Measurements from ENCODE around the gene SLC46A1.

Gene SLC46A1

DNA sequence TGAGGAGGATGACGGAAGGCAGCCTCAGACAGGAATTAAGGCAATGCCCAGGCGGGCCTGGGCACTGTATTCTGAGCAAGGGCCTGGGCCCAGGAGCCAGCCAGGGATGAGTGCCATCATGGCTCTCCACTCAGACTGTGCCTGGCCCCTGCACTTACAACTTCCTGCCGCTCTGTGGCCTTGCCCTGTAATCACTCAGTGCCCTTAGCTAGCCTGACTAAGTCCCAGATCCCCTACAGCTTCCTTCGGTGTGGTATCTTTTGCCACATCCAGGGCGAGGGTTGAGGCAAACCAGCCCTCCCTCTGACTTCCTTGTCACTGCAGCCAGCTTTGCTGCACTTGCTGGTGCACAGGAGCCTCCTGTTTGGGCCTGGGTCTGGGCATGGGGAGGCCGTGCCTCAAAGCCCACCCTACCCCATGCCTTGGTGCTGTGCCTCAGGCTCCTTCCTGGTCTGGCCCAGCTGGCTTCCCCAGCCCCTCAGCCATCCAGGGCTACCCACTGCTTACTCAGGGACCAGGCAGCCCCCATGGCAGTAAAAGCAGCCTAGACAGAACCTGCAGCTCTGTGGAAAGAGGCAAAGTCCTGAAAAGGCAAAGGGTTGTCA lies 9.3 kb downstream of the SLC46A1 start:
- no peak overlapping the region for H3K4me2 ChIP-seq (ENCODE audit: insufficient read depth, low read length, poor library complexity, severe bottlenecking)
- H3K23ac ChIP-seq (ENCODE audit: low read depth, low read length, poor library complexity) = no peak overlapping the region
- no peaks in the 10 kb centered on the region for H3K27me3 ChIP-seq (ENCODE audit: control insufficient read depth in 3 of 3, insufficient read depth in 3 of 3, low read depth in 1 of 3, low read length in 3 of 3)
- no peak overlapping the region for H2BK15ac ChIP-seq (ENCODE audit: low read length)
- no peak overlapping the region for H2BK5ac ChIP-seq (ENCODE audit: low read length)
- peaks cover 7 to 76% of the 10 kb centered on the region in 2 donors for H3K36me3 ChIP-seq (replicated peaks in 1 of 2; ENCODE audit: control insufficient read depth in 2 of 2, insufficient read depth in 2 of 2, low read length in 2 of 2)
- no peak overlapping the region for H2AK5ac ChIP-seq (ENCODE audit: low read depth, low read length)
- peaks cover 1 to 7% of the 10 kb centered on the region in 2 donors for H3K4me1 ChIP-seq (ENCODE audit: control insufficient read depth in 2 of 2, insufficient read depth in 1 of 2, low read depth in 1 of 2, low read length in 2 of 2)
- no peak overlapping the region for H3K4ac ChIP-seq (ENCODE audit: low read length)
- no peaks in the 10 kb centered on the region for H3K9me3 ChIP-seq (replicated peaks in 1 of 2; ENCODE audit: control insufficient read depth in 2 of 2, insufficient read depth in 1 of 2, low read depth in 1 of 2, low read length in 2 of 2)
- no peak overlapping the region for H3K27ac ChIP-seq (replicated peaks; ENCODE audit: low read length)
- no peak overlapping the region for H4K8ac ChIP-seq (ENCODE audit: low read depth, low read length)
- H3K9ac ChIP-seq (ENCODE audit: low read depth, low read length, poor library complexity) = peak overlapping the region; percentile 25
- no CpG with 5 or more reads among the region's 6 CpGs for WGBS, 2 donors (ENCODE audit: extremely low coverage in 2 of 2, insufficient read length in 2 of 2, insufficient replicate concordance in 1 of 2)
- H2BK120ac ChIP-seq (ENCODE audit: low read depth, low read length) = no peak overlapping the region
- no peak overlapping the region for H2AFZ ChIP-seq (ENCODE audit: low read length)
- H4K91ac ChIP-seq (ENCODE audit: low read depth, low read length, poor library complexity) = no peak overlapping the region
- no peaks in the 10 kb centered on the region for H3K79me1 ChIP-seq (ENCODE audit: low read depth, low read length)
- no peak overlapping the region for H3K4me3 ChIP-seq (ENCODE audit: low read length in 2 of 2)
- H2BK12ac ChIP-seq (ENCODE audit: low read length) = no peak overlapping the region
- no peak overlapping the region for H3K14ac ChIP-seq (ENCODE audit: low read length)
- DNase-seq (ENCODE audit: low spot score) = no peak
- H3K18ac ChIP-seq (ENCODE audit: low read length) = no peak overlapping the region

GRCh38 chr17:28395968-28396367 lies 10.0 kb downstream of the SLC46A1 start:
- no peak overlapping the region for H2AK5ac ChIP-seq (ENCODE audit: low read depth, low read length)
- no peaks in the 10 kb centered on the region for H3K27me3 ChIP-seq (ENCODE audit: control insufficient read depth in 3 of 3, insufficient read depth in 3 of 3, low read depth in 1 of 3, low read length in 3 of 3)
- H2BK12ac ChIP-seq (ENCODE audit: low read length) = no peak overlapping the region
- H2BK5ac ChIP-seq (ENCODE audit: low read length) = no peak overlapping the region
- H4K8ac ChIP-seq (ENCODE audit: low read depth, low read length) = peak overlapping the region; percentile 75
- H2BK15ac ChIP-seq (ENCODE audit: low read length) = no peak overlapping the region
- no peak overlapping the region for H3K4me3 ChIP-seq (ENCODE audit: low read length in 2 of 2)
- no peak overlapping the region for H2AFZ ChIP-seq (ENCODE audit: low read length)
- peaks cover 8 to 83% of the 10 kb centered on the region in 2 donors for H3K36me3 ChIP-seq (replicated peaks in 1 of 2; ENCODE audit: control insufficient read depth in 2 of 2, insufficient read depth in 2 of 2, low read length in 2 of 2)
- H3K27ac ChIP-seq (replicated peaks; ENCODE audit: low read length) = no peak overlapping the region
- no CpG with 5 or more reads among the region's 6 CpGs for WGBS, 2 donors (ENCODE audit: extremely low coverage in 2 of 2, insufficient read length in 2 of 2, insufficient replicate concordance in 1 of 2)
- H3K14ac ChIP-seq (ENCODE audit: low read length) = no peak overlapping the region
- H3K79me1 ChIP-seq (ENCODE audit: low read depth, low read length) = no peaks in the 10 kb centered on the region
- no peak overlapping the region for H3K4me2 ChIP-seq (ENCODE audit: insufficient read depth, low read length, poor library complexity, severe bottlenecking)
- H3K4me1 ChIP-seq (ENCODE audit: control insufficient read depth in 2 of 2, insufficient read depth in 1 of 2, low read depth in 1 of 2, low read length in 2 of 2) = peaks cover 1 to 7% of the 10 kb centered on the region in 2 donors
- H3K18ac ChIP-seq (ENCODE audit: low read length) = peak overlapping the region; percentile 19
- H4K91ac ChIP-seq (ENCODE audit: low read depth, low read length, poor library complexity) = no peak overlapping the region
- no peak overlapping the region for H3K4ac ChIP-seq (ENCODE audit: low read length)
- no peak overlapping the region for H3K23ac ChIP-seq (ENCODE audit: low read depth, low read length, poor library complexity)
- H3K9ac ChIP-seq (ENCODE audit: low read depth, low read length, poor library complexity) = peak overlapping the region; percentile 30
- H3K9me3 ChIP-seq (replicated peaks in 1 of 2; ENCODE audit: control insufficient read depth in 2 of 2, insufficient read depth in 1 of 2, low read depth in 1 of 2, low read length in 2 of 2) = no peaks in the 10 kb centered on the region
- no peak overlapping the region for H2BK120ac ChIP-seq (ENCODE audit: low read depth, low read length)
- no peak for DNase-seq (ENCODE audit: low spot score)

GRCh38 chr17:28395426-28395825 lies 10.6 kb downstream of the SLC46A1 start:
- Histone ChIP-seq H4K91ac (ENCODE audit: low read depth, low read length, poor library complexity) (no peak overlapping the region), H3K4me3 (ENCODE audit: low read length in 2 of 2) (no peak overlapping the region), H2AFZ (ENCODE audit: low read length) (no peak overlapping the region), H3K9ac (ENCODE audit: low read depth, low read length, poor library complexity) (no peak overlapping the region), H3K79me1 (ENCODE audit: low read depth, low read length) (no peaks in the 10 kb centered on the region), H4K8ac (ENCODE audit: low read depth, low read length) (no peak overlapping the region), H3K9me3 (replicated peaks in 1 of 2; ENCODE audit: control insufficient read depth in 2 of 2, insufficient read depth in 1 of 2, low read depth in 1 of 2, low read length in 2 of 2) (no peaks in the 10 kb centered on the region), H3K27me3 (ENCODE audit: control insufficient read depth in 3 of 3, insufficient read depth in 3 of 3, low read depth in 1 of 3, low read length in 3 of 3) (no peaks in the 10 kb centered on the region), H2BK5ac (ENCODE audit: low read length) (no peak overlapping the region), H3K36me3 (replicated peaks in 1 of 2; ENCODE audit: control insufficient read depth in 2 of 2, insufficient read depth in 2 of 2, low read length in 2 of 2) (peaks cover 10 to 88% of the 10 kb centered on the region in 2 donors), H2BK12ac (ENCODE audit: low read length) (no peak overlapping the region), H2BK15ac (ENCODE audit: low read length) (no peak overlapping the region), H2BK120ac (ENCODE audit: low read depth, low read length) (no peak overlapping the region), H3K4me2 (ENCODE audit: insufficient read depth, low read length, poor library complexity, severe bottlenecking) (no peak overlapping the region), H3K4me1 (ENCODE audit: control insufficient read depth in 2 of 2, insufficient read depth in 1 of 2, low read depth in 1 of 2, low read length in 2 of 2) (peaks cover 1 to 7% of the 10 kb centered on the region in 2 donors), H3K4ac (ENCODE audit: low read length) (no peak overlapping the region), H3K14ac (ENCODE audit: low read length) (no peak overlapping the region), H3K18ac (ENCODE audit: low read length) (no peak overlapping the region), H2AK5ac (ENCODE audit: low read depth, low read length) (no peak overlapping the region), H3K23ac (ENCODE audit: low read depth, low read length, poor library complexity) (no peak overlapping the region), H3K27ac (replicated peaks; ENCODE audit: low read length) (no peak overlapping the region)
- no peak for DNase-seq (ENCODE audit: low spot score)
- no CpG with 5 or more reads among the region's 2 CpGs for WGBS, 2 donors (ENCODE audit: extremely low coverage in 2 of 2, insufficient read length in 2 of 2, insufficient replicate concordance in 1 of 2)

- Histone ChIP-seq H3K36me3 (replicated peaks in 1 of 2; ENCODE audit: control insufficient read depth in 2 of 2, insufficient read depth in 2 of 2, low read length in 2 of 2) (peaks cover 13 to 89% of the 10 kb centered on the region in 2 donors), H3K9ac (ENCODE audit: low read depth, low read length, poor library complexity) (no peak overlapping the region)
- DNase-seq (ENCODE audit: low spot score) = no peak
Observed at GRCh38 chr17:28394337-28395116, 11.5 kb downstream of the SLC46A1 start.

More at GRCh38 chr17:28394337-28395116, 11.5 kb downstream of the SLC46A1 start:
- no peak overlapping the region for H3K4me2 ChIP-seq (ENCODE audit: insufficient read depth, low read length, poor library complexity, severe bottlenecking)
- no peaks in the 10 kb centered on the region for H3K79me1 ChIP-seq (ENCODE audit: low read depth, low read length)
- H4K8ac ChIP-seq (ENCODE audit: low read depth, low read length) = no peak overlapping the region
- H2AK5ac ChIP-seq (ENCODE audit: low read depth, low read length) = no peak overlapping the region
- no peak overlapping the region for H3K4ac ChIP-seq (ENCODE audit: low read length)
- H2BK5ac ChIP-seq (ENCODE audit: low read length) = no peak overlapping the region
- no peak overlapping the region for H2AFZ ChIP-seq (ENCODE audit: low read length)
- no peak overlapping the region for H2BK12ac ChIP-seq (ENCODE audit: low read length)
- no peak overlapping the region for H4K91ac ChIP-seq (ENCODE audit: low read depth, low read length, poor library complexity)
- H3K14ac ChIP-seq (ENCODE audit: low read length) = no peak overlapping the region
- no peaks in the 10 kb centered on the region for H3K9me3 ChIP-seq (replicated peaks in 1 of 2; ENCODE audit: control insufficient read depth in 2 of 2, insufficient read depth in 1 of 2, low read depth in 1 of 2, low read length in 2 of 2)
- no peak overlapping the region for H2BK120ac ChIP-seq (ENCODE audit: low read depth, low read length)
- H3K18ac ChIP-seq (ENCODE audit: low read length) = no peak overlapping the region
- H3K27ac ChIP-seq (replicated peaks; ENCODE audit: low read length) = no peak overlapping the region
- no peak overlapping the region for H2BK15ac ChIP-seq (ENCODE audit: low read length)
- no peak overlapping the region for H3K23ac ChIP-seq (ENCODE audit: low read depth, low read length, poor library complexity)
- H3K4me3 ChIP-seq (ENCODE audit: low read length in 2 of 2) = no peak overlapping the region
- H3K4me1 ChIP-seq (ENCODE audit: control insufficient read depth in 2 of 2, insufficient read depth in 1 of 2, low read depth in 1 of 2, low read length in 2 of 2) = peaks cover 1 to 7% of the 10 kb centered on the region in 2 donors
- WGBS, 2 donors (ENCODE audit: extremely low coverage in 2 of 2, insufficient read length in 2 of 2, insufficient replicate concordance in 1 of 2) = no CpG with 5 or more reads among the region's 7 CpGs
- no peaks in the 10 kb centered on the region for H3K27me3 ChIP-seq (ENCODE audit: control insufficient read depth in 3 of 3, insufficient read depth in 3 of 3, low read depth in 1 of 3, low read length in 3 of 3)

Data from neuronal stem cell (in vitro differentiated cells).